ENCODE results near the gene SLC16A9. TPM values are rescaled to one million over a fixed set of nuclear protein-coding genes. Genes with fewer than 3 reads are reported as not detected.

SLC16A9 gene
- total RNA-seq, 1 experiment from 2014 or later = 4.1 TPM

DNA sequence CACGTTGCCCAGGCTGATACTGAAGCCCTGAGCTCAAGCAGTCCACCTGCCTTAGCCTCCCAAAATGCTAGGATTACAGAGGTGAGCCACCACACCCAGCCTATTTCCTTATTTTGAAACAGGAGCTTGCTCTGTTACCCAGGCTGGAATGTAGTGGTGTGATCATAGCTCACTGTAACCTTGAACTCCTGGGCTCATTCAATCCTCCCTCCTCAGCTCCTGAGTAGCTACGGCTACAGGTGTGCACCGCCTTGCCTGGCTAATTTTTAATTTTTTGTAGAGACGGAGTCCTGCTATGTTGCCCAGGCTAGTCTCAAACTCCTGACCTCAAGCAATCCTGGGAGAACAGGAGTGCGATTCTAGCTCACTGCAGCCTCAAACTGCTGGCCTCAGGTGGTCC, 31.9 kb upstream of the SLC16A9 start:
- Histone ChIP-seq H4K8ac (replicated peaks; ENCODE audit: insufficient read length, low read depth, low read length) (no peak overlapping the region), H3K27ac (ENCODE audit: insufficient read length, low read depth, low read length) (no peak overlapping the region), H3K4ac (ENCODE audit: low read depth, low read length) (no peak overlapping the region), H3K9me3 (ENCODE audit: control insufficient read depth, low read depth, low read length) (no peaks in the 10 kb centered on the region), H3K79me2 (ENCODE audit: insufficient read depth, low read length) (no peaks in the 10 kb centered on the region), H3K23ac (ENCODE audit: insufficient read length, low read depth, low read length) (no peak overlapping the region), H2BK5ac (ENCODE audit: insufficient read length, low read length) (no peak overlapping the region), H3K4me2 (ENCODE audit: insufficient read depth, insufficient read length, low read length) (no peak overlapping the region), H3K18ac (ENCODE audit: insufficient read length, low read depth, low read length) (no peak overlapping the region), H2BK12ac (ENCODE audit: insufficient read length, low read depth, low read length) (no peak overlapping the region), H2AFZ (ENCODE audit: low read length) (no peak overlapping the region), H3K27me3 (ENCODE audit: insufficient read depth, low read length) (no peaks in the 10 kb centered on the region), H4K5ac (ENCODE audit: insufficient read length, low read depth, low read length) (no peak overlapping the region), H4K20me1 (ENCODE audit: control insufficient read depth, insufficient read depth, insufficient read length) (no peaks in the 10 kb centered on the region), H2AK5ac (ENCODE audit: insufficient read length, low read length) (no peak overlapping the region), H2BK15ac (ENCODE audit: low read depth, low read length) (no peak overlapping the region), H3K14ac (ENCODE audit: insufficient read depth, low read length) (no peak overlapping the region), H3K9ac (ENCODE audit: extremely low read depth, insufficient read length, low read length) (no peak overlapping the region), H3K4me1 (ENCODE audit: insufficient read depth, low read length) (no peaks in the 10 kb centered on the region), H3K56ac (ENCODE audit: insufficient read length, low read depth, low read length) (no peak overlapping the region), H2BK20ac (ENCODE audit: low read depth, low read length, poor library complexity, severe bottlenecking) (no peak overlapping the region), H2BK120ac (ENCODE audit: low read depth, low read length, poor library complexity, severe bottlenecking) (no peak overlapping the region), H3K23me2 (ENCODE audit: insufficient read length, low read depth, low read length, poor library complexity, severe bottlenecking) (no peaks in the 10 kb centered on the region), H3T11ph (ENCODE audit: low read length) (no peak overlapping the region), H4K91ac (ENCODE audit: insufficient read length, low read depth, low read length) (no peak overlapping the region), H3K79me1 (ENCODE audit: insufficient read depth, low read depth, low read length, poor library complexity, severe bottlenecking) (no peaks in the 10 kb centered on the region)
- no CpG with 5 or more reads among the region's 5 CpGs for WGBS (ENCODE audit: extremely low coverage, insufficient read length, low lambda C conversion rate)
- Mint-ChIP-seq H3K4me3 (no peak overlapping the region), H3K9me3 (peaks cover 24 to 26% of the 10 kb centered on the region in 2 experiments), H3K4me1 (no peaks in the 10 kb centered on the region), H3K36me3 (ENCODE audit: insufficient read depth in 1 of 3, low read depth in 3 of 3) (peaks cover 6 to 20% (median 7%) of the 10 kb centered on the region in 3 experiments), H3K27me3 (ENCODE audit: low read depth) (peaks cover 3% of the 10 kb centered on the region), H3K27ac (no peak overlapping the region)
- TF ChIP-seq CTCF (conservative IDR thresholded peaks at IDR 0.05) = no peak
- DNase-seq = no peak

All from H9 (cell line).